NOMO-1 (cell line): Measurements from ENCODE around the gene SF3B3.

Experiments
- DNase-seq, 2 experiments: peaks; one replicate each; lab custom pipeline; 2025; ENCODE audit not compliant: unreplicated experiment in 2 of 2; lab: John Stamatoyannopoulos, UW

The SF3B3 gene

DNA sequence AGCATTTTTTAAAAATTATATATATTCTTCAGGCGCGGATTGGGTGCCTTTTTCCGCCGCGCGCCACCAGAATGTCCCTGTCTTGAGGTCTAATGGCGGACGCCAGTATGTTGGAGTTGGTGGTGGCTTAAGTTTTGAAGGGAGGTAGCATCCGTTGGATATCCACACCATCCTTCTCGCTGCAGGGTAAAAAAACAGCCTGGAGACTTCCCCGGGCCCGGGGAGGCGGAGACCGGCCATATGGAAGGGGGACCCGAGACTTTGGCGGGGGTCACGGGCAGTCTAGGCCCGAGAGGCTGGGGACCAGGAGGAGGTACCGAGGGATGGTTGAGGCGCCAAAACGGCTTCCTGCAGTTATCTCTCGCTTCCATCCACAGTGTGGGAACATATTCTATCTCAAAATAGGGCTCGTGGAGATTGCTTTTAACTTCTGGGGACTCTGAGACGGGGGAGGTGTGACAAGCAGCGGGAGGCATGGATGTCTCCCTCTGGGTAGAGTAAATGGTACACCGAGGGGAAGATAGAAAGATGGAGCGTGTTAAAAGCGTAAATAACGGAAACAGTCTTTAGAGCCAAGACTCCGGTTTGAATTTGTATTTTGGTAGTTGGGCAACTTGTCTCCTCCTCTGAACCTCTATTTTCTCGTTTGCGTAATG lies at the start of gene SF3B3:
Gene SF3B3, plus strand, starts transcription at position 74 of the 656 bp plus-strand sequence. CDS start 2,841 bp downstream, outside the sequence.
- peak; percentile 18 to 86 for DNase-seq

DNA sequence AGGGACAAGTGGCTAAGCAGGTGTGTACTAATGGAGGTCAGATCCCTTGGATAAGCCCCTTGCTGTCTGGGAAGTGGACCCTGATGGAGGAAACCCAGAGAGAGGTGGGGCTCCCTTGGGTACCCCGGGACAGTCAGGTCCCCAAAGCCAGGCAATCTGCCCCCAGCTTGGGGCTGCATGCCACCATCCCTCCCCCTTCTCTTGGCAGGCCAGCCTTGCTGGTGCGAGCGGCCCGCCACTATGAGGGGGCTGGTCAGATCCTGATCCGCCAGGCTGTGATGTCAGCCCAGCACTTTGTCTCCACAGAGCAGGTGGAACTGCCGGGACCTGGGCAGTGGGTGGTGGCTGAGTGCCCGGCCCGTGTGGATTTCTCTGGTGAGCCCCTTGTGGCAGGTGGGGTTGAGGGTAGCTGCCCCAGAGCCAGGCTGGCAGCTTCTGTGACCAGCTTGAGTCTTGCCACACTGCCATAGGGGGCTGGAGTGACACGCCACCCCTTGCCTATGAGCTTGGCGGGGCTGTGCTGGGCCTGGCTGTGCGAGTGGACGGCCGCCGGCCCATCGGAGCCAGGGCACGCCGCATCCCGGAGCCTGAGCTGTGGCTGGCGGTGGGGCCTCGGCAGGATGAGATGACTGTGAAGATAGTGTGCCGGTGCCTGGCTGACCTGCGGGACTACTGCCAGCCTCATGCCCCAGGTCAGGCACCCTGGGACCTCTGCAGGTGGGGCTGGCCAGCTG lies 49.1 kb upstream of the SF3B3 start:
- no peak for DNase-seq

DNA sequence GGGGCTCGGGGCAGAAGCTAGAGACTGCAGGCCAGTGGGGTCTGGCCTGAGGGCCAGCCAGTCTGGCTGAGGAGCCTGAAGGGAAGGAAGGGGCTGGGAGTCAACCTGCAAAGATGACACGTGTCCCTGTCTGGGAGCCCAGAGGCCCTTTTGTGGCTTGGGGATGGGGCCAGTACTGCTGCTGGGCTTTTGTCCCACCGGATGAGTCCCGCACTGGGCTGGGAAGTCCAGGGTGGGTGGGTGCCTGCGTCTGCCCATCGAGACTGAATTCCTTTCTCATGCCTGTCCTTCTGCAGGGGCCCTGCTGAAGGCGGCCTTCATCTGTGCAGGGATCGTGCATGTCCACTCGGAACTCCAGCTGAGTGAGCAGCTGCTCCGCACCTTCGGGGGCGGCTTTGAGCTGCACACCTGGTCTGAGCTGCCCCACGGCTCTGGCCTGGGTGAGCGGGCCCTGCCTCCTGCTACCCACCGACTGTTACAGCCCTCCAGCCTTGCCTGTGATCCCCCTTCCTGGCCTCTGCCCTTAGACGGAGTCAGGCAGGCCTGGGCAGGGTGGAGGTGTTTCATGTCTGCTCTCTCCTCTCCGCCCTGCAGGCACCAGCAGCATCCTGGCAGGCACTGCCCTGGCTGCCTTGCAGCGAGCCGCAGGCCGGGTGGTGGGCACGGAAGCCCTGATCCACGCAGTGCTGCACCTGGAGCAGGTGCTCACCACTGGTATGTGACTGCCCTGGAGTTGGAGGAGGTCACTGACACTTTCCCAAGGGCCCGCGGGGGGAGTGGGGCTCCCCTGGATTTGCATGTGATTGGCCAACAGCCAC lies 48.4 kb upstream of the SF3B3 start:
- no peak for DNase-seq

DNA sequence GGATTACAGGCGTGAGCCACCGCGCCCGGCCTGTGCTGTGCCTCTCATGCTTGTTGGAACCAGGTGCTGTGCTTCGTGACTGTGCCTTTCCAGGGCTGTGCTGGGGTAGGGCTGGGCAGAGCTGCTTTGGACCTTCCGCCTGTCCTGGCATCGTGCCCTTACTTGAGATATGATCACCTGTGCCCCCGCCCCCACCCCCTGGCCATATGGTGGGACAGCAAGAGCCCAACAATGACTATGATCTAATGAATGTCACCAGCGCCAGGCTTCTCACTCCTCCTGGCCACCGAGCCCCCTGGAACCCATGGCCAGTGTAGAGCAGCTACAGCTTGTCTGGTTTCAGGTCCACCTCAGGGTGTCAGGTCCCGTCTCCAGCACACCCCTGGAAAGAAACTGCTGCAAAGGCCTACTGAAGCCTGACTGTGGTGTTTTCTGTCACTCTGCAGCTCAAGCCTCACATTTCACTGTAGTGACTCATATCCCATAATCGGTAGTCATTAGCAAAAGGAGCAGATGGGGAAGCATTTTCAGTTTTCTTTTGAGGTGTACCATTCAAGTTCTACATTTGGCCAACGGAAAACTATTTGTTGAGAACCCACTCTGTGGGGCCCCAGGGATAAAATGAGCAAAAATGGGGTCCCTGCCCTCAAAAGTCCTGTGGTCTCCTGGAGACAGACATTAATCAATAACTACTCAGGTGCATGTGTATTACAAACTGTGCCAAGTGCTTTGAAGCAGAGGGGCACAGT lies 47.2 kb upstream of the SF3B3 start:
- peak; percentile 77 to 84 for DNase-seq

DNA sequence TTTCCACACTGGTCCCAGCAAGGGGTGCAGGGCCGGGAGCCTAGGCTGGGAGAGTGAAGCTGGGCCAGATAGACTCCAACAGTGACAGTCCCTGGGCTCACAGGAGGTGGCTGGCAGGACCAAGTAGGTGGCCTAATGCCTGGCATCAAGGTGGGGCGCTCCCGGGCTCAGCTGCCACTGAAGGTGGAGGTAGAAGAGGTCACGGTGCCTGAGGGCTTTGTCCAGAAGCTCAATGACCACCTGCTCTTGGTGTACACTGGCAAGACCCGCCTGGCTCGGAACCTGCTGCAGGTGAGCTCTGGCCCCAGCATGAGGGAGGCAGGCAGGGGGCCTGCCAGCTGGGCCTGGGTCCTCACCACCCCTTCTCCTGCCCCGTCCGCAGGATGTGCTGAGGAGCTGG lies 45.4 kb upstream of the SF3B3 start:
- no peak for DNase-seq

DNA sequence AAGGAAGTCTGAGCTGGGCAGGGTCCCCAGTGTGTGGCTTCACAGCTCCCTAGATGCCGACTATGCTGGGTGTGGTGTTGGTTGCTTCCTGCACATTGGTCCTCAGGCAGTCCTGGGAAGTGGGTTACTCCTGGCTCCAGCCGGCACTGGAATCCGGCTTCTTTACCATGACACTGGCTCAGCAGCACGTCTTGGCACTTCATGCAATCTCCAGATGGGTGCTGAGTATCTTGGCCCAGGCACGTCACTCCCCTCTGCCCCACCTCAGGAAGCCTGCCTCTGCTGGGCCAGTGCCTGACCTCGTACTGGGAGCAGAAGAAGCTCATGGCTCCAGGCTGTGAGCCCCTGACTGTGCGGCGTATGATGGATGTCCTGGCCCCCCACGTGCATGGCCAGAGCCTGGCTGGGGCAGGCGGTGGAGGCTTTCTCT lies 44.7 kb upstream of the SF3B3 start:
- no peak for DNase-seq

DNA sequence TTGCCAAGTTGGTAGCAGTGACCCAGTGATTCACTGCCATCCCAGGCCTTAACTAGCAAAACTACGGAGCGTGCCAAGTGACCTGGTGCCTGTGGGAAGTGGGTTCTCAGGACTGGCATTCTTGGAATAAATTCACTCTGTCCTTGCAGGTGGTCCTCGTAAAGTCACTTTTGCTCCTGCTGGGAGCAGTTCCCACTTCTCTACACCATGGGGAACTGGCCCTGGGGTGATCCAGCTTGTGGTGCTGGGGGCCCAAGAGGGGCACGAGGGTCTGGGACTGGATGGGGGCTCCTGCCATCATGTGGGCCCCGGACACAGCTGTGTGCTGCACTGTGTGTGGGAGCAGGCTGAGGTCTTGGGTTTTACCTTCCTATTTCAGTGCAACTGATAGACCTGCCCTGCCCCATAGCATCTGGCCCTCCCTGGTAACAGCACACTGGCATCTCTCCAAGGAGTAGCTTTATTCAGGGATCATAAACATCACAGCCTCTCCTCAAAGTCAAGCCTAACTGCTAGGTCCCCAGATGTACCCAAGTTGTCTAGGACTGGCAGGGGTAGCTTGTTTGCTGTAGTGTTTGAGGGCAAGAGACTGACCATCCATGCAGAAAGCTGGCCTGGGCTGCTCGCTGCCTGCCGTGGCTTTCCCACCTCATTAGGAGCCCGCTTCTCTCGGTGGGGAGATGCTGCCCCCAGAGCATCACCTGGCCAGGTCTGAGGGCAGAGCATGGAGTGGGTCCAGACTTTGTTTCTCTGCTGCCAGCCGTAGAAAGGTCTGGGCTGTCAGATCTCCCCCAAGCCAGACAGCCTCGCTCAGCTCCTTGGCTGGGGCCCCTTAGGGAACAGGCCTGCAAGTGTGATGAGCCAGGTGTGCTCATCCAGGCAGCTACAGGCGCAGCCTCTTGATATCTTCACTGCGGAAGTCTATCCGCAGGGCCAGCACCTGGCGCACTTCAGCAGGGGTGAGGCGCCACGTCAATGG lies 43.2 kb upstream of the SF3B3 start:
- no peak for DNase-seq

DNA sequence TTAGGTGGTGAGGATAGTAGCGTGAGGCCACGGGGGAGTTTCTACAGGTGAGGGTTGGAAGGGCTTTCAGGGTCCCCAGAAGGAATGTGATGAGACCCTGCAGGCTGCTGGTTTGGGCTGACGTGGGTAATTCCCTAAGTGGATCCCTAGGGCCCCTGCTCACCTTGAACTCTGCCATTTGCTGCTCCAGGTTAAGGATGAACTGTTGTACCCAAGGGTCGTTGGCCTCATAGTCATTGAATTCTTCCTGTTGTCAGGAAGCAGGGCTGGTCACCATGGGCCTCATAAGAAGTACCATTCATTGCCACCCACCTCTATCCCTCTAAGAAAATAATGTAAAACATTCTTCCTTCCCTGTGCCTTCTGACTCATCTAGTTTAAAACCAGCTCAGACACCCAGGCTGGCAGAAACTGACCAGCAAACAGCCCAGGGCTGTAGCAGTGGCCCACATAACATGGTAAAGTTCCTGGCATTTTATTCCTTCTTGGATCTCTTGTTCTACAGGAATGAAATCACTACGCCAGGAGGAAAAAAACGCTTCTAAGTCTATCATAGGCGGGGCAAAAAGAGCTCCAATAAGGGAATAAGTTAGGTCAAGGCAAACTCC lies 41.6 kb upstream of the SF3B3 start:
- DNase-seq = no peak

DNA sequence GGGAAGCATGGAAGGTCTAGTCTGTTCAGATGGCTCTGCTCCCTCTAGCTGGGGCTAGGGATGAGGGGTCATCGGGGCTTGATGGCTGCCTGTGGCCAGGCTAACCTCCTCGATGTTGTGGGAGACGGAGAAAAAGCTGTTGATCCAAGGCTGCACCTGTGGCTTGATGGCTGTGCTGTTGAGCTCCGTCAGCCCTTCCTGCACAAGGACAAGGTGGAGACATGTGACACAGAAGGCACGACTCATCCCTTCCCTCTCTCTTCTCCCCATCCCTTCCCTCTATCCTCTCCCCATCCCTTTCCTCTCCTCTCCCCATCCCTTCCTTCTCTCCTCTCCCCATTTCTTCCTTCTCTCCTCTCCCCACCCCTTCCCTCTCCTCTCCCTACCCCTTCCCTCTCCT lies 41.0 kb upstream of the SF3B3 start:
- no peak for DNase-seq

DNA sequence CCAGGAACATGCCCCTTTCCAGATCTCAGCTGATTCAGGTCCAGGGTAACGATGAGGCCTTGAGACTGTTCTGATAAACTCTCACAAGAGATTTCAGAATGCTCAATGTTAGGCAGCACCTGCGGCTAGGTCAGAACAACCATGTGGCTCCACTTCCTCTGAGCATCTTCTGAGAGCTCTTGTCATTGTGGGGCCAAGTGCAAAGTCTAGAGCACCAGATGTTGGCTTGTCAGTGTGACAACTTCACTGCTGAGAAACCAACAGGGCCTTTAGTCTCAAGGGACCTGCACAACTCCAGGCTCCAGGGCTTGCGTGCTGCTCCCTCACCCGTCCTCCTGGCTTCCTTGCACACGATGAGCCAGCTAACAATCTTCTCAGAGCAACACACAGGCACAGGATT lies 40.2 kb upstream of the SF3B3 start:
- no peak for DNase-seq

DNA sequence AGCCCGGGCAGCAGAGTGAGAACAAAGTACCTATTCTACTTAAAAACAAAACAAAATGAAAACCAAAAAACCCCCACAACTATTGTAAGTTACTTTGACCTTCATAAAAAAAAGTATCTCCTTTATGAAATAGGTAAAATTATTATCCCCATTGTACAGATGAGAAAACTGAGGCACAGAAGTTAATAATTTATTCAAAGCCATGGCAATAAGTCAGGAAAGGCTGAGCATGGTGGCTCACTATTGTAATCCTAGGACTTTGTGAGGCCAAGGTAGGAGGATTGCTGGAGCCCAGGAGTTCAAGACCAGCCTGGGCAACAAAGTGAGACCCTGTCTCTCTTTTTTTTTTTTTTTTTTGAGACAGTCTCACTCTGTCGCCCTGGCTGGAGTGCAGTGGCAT lies 38.7 kb upstream of the SF3B3 start:
- no peak for DNase-seq

DNA sequence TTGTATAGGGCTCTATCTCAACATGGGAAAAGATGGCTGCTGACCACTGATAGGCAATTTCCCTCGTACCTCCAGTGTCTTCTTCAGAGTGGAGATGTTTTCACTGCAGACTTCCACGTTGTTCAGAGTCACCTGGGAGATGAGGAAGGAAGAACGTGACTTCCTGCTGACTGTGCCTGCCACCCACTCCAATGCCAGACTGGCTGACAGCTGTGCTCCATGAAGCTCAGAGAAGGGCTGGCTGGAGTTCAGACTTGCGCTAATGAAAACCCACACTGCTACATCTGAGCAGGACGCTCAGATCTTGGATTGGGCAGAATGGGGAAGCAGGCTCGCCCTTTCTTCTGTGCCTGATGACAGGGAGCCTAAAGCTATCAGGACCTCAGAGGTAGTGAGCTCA lies 33.4 kb upstream of the SF3B3 start:
- no peak for DNase-seq

DNA sequence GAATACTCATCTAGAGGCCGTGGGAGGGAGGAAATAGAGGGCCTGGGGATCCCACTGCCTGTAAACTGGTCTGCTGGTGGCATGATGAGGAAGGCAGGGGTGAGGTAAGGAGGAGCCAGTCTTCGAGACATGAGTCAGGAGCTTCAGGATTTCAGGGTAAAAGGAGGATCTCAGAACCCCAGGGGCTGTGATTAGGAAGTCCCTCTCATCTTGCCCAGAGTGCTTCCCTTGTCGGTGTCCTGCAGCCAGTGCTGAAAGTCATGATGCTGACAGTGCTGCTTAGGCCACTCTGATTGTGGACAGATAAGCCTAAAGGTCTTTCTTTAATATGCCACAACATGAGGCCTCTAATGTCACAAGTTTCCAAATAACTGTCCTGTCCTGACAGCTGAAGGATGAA lies 29.8 kb upstream of the SF3B3 start:
- no peak for DNase-seq

DNA sequence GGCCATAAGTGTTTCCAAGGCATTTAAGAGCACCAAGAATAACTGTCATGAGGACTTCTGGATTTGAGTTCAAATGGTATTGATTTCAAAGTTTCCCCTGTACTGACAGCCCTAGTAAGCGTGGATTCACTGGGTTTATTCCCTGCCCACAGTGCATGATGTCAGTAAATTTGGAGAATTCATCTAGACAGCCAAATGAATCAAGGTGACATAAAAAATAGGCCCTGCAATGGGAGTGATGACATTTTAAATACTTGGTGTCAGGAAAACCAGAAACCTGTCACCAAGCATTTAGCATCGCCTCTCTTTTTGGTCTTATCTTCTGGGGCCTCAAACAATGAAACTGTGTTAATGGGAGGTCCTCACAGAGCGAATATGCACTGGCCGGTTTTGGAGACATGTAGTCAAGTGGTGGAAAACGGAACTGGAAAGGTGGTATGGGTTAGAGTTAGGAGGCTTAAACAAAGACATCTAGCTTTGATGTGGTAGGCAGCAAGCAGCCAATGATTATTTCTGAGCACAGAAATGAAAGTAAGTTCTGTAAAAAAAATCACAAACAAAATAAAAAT lies 29.3 kb upstream of the SF3B3 start:
- DNase-seq = no peak

DNA sequence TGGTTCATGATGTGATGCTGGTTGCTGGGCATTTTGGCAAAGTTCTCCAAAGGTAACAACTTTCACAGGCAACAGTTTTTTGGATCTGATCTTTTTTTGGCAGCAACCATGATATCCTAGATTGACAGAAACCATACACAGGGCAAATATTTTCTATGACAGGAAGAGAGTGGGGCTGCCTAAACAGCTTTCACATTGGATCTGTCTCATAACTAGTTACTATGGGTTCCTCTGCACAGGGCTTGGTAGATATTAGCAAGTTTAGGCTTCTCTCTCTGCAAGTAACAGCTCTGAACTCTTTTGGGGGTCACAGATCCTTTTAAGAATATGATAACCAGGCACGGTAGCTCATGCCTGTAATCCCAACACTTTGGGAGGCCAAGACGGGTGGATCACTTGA lies 28.8 kb upstream of the SF3B3 start:
- no peak for DNase-seq

DNA sequence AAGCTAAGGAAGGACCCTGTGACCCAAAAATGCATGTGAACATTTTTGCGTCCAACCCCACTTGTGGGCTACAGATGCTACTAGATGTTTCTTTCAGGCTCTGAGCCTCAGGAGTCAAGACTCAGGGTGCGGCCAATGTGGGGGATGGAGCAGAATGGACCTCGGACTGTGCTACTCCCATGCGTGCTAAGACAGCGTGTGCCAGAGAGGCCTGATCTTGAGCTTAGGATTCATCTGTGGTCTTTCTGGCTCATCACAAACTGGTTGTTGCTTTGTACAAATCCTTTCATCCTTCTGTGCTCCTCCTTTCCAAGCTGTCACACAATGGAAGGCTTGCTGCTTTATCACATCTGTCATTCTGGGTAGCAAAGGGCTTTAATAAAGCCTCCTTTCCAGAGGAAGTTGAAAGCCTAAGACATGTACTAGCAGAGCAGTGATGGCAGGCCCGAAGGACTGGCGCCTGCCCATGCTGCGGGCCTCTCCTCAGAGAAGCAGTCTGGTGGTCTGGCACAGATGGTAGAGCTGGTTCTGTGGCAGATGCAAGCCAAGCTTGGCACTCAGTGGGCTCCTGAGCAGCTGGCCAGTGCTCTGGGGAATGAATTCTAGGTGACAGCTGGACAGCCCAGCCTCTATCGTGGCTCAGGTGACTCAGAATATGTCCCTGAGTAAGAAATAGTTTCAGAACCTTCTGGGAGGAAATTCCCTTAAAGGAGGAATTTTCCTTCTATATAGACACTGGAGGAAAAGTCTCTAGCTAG lies 28.0 kb upstream of the SF3B3 start:
- no peak for DNase-seq

DNA sequence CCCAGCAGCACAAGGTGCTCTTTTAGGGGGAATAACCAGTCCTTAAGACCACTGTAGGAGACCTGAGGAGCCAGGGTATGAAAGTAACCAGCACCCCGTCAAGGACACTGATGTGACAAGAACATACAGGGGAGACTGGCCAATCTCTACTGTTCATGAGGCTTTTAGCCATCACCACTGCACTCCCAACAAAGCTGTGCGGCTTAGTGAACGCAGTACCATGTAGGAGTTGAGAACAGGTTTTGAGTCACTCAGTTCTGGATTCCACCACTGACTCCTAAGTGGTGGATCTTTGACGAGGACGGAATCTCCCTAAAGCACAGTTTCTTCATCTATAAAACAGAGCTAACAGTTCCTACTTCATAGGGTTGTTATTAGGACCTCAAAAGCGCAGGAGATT lies 27.1 kb upstream of the SF3B3 start:
- no peak for DNase-seq

DNA sequence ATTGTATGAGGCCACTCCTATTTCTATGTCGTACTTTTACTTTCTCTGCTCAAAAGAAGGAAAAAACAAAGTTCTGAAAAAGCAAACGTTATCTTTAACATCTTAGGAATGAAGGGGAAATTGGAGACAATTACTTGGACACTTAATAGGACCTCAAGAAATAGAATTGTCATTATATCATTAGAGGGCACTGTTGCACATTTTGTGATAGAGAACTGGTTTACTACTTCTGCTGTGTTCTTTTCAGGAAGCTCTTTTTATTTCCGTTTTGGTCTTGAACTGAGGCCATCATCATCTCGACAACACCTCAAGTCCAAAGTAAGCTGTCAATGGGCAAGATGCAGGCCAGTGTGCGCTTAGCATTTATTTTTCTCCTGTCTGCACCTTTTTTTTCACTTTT lies 14.9 kb upstream of the SF3B3 start:
- DNase-seq = peak in 1 of 2 experiments; percentile 68
